IMR-90 (cell line): ENCODE data around the gene FERD3L. TPM values are rescaled to one million over a fixed set of nuclear protein-coding genes. Genes with fewer than 3 reads are reported as not detected.

Experiments used
- ATAC-seq: fragments of 200-7000 bp; cut with Tn5 transposase; 2 replicates; pipeline ENCODE4 v1.9.1; 2020; ENCODE audit warnings: low read depth, mild to moderate bottlenecking, moderate library complexity
- BruUV-seq: library from RNA; stranded (reverse); fragments of 400-500 nt; replicated peaks from 2 replicates; lab custom pipeline; 2021; lab: Mats Ljungman, UMichigan
- CTCF ChIA-PET: fragments of 300-600 bp; formaldehyde crosslinking; extraction: SDS; loops from one replicate; lab custom pipeline; 2021; ENCODE audit warnings: antibody characterized with exemption; lab: Yijun Ruan, JAX
- POLR2A ChIA-PET: fragments of 300-600 bp; sonication (Branson Sonifier 250); formaldehyde crosslinking; loops from one replicate; lab custom pipeline; 2022; ENCODE audit warnings: antibody characterized with exemption; ENCODE audit not compliant: unreplicated experiment; lab: Charles Lee
- DNase-seq: peaks from one replicate; pipeline ENCODE4 v3.0.0; 2013
- H2AFZ ChIP-seq: replicated peaks from 2 replicates; pipeline ENCODE3; 2013; ENCODE audit warnings: low read length, mild to moderate bottlenecking; ENCODE audit not compliant: poor library complexity
- H2AK5ac ChIP-seq: 2 replicates; pipeline ENCODE4 v1.6.1; 2013; ENCODE audit warnings: low read depth, low read length, inconsistent platforms
- H2AK9ac ChIP-seq: replicated peaks from 2 replicates; pipeline ENCODE3; 2013; ENCODE audit warnings: mild to moderate bottlenecking, low read depth, low read length, moderate library complexity; ENCODE audit not compliant: poor library complexity
- H2BK120ac ChIP-seq: 2 replicates; pipeline ENCODE4 v1.6.1; 2013; ENCODE audit warnings: low read depth, low read length, inconsistent platforms
- H2BK15ac ChIP-seq: 3 replicates; pipeline ENCODE4 v1.6.1; 2013; ENCODE audit warnings: low read depth, low read length, inconsistent platforms
- H2BK20ac ChIP-seq: 2 replicates; pipeline ENCODE4 v1.6.1; 2013; ENCODE audit warnings: low read depth, mild to moderate bottlenecking, inconsistent platforms, low read length, moderate library complexity
- H2BK5ac ChIP-seq: 2 replicates; pipeline ENCODE4 v1.6.1; 2013; ENCODE audit warnings: mild to moderate bottlenecking, low read depth, low read length, inconsistent platforms; ENCODE audit not compliant: poor library complexity, severe bottlenecking
- H3K14ac ChIP-seq: replicated peaks from 2 replicates; pipeline ENCODE4 v1.6.1; 2013; ENCODE audit warnings: low read depth, low read length, inconsistent platforms
- H3K18ac ChIP-seq: 2 replicates; pipeline ENCODE4 v1.6.1; 2013; ENCODE audit warnings: low read depth, low read length, control low read depth
- H3K23ac ChIP-seq: 2 replicates; pipeline ENCODE4 v1.6.1; 2013; ENCODE audit warnings: low read depth, low read length, inconsistent platforms
- H3K27ac ChIP-seq: 2 replicates; pipeline ENCODE4 v1.5.1; 2013; ENCODE audit warnings: mild to moderate bottlenecking, control low read depth, low read length; ENCODE audit not compliant: insufficient read depth
- H3K27me3 ChIP-seq: 2 replicates; pipeline ENCODE4 v1.6.1; 2013; ENCODE audit warnings: low read length; ENCODE audit not compliant: control insufficient read depth, insufficient read depth
- H3K36me3 ChIP-seq: 2 replicates; pipeline ENCODE4 v1.6.1; 2013; ENCODE audit warnings: low read length, mixed read lengths; ENCODE audit not compliant: control insufficient read depth, insufficient read depth
- H3K4ac ChIP-seq: 2 replicates; pipeline ENCODE4 v1.6.1; 2013; ENCODE audit warnings: low read depth, low read length, inconsistent platforms
- H3K4me1 ChIP-seq: 2 replicates; pipeline ENCODE4 v1.6.1; 2013; ENCODE audit warnings: low read length, mixed read lengths; ENCODE audit not compliant: control insufficient read depth, insufficient read depth
- H3K4me2 ChIP-seq: 2 replicates; pipeline ENCODE4 v1.6.1; 2013; ENCODE audit warnings: low read depth, mild to moderate bottlenecking, control low read depth, low read length, moderate library complexity
- H3K4me3 ChIP-seq: 2 replicates; pipeline ENCODE4 v1.5.1; 2013; ENCODE audit warnings: low read depth, mild to moderate bottlenecking, control low read depth, low read length, moderate library complexity; ENCODE audit not compliant: insufficient read depth
- H3K56ac ChIP-seq: 2 replicates; pipeline ENCODE4 v1.6.1; 2013; ENCODE audit warnings: low read length, inconsistent platforms; ENCODE audit not compliant: insufficient read depth; ENCODE audit errors: extremely low read depth
- H3K79me1 ChIP-seq, 2 experiments: 2 replicates each; pipeline ENCODE4 v1.6.1; 2013; ENCODE audit warnings: low read length in 2 of 2, inconsistent platforms in 1 of 2, low read depth in 1 of 2
- H3K9ac ChIP-seq: 2 replicates; pipeline ENCODE4 v1.6.1; 2013; ENCODE audit warnings: low read depth, low read length, control low read depth
- H3K9me1 ChIP-seq: 2 replicates; pipeline ENCODE4 v1.6.1; 2013; ENCODE audit warnings: low read length, inconsistent platforms; ENCODE audit not compliant: insufficient read depth
- H3K9me3 ChIP-seq: 2 replicates; pipeline ENCODE4 v1.6.1; 2013; ENCODE audit warnings: low read length; ENCODE audit not compliant: control insufficient read depth, insufficient read depth
- H4K20me1 ChIP-seq: 2 replicates; pipeline ENCODE4 v1.6.1; 2013; ENCODE audit warnings: low read length, inconsistent platforms; ENCODE audit not compliant: insufficient read depth
- H4K5ac ChIP-seq: 2 replicates; pipeline ENCODE4 v1.6.1; 2013; ENCODE audit warnings: mild to moderate bottlenecking, low read depth, low read length, control low read depth
- H4K8ac ChIP-seq, 2 experiments: 2 replicates each; pipeline ENCODE4 v1.6.1; 2013; ENCODE audit warnings: low read depth in 2 of 2, low read length in 2 of 2, control low read depth in 1 of 2, inconsistent platforms in 1 of 2
- H4K91ac ChIP-seq: 2 replicates; pipeline ENCODE4 v1.6.1; 2013; ENCODE audit warnings: low read depth, low read length, inconsistent platforms; ENCODE audit not compliant: insufficient read depth
- CEBPB ChIP-seq: IDR thresholded peaks from 2 replicates; pipeline ENCODE4 v1.6.1; 2012; ENCODE audit warnings: low read depth, low read length, improper control_type of control experiment
- MAZ ChIP-seq: IDR thresholded peaks from 2 replicates; pipeline ENCODE4 v1.6.1; 2012; ENCODE audit warnings: low read depth, mild to moderate bottlenecking, low read length, improper control_type of control experiment, moderate library complexity, borderline replicate concordance
- MXI1 ChIP-seq: IDR thresholded peaks from 2 replicates; pipeline ENCODE4 v1.6.1; 2012; ENCODE audit warnings: low read depth, mild to moderate bottlenecking, low read length, moderate library complexity, borderline replicate concordance
- POLR2A ChIP-seq: IDR thresholded peaks from 2 replicates; pipeline ENCODE4 v1.6.1; 2012; ENCODE audit warnings: mild to moderate bottlenecking, low read depth, low read length
- RAD21 ChIP-seq: IDR thresholded peaks from 2 replicates; pipeline ENCODE4 v1.6.1; 2012; ENCODE audit warnings: low read length, improper control_type of control experiment
- RCOR1 ChIP-seq: IDR thresholded peaks from 2 replicates; pipeline ENCODE4 v1.6.1; 2012; ENCODE audit warnings: mild to moderate bottlenecking, low read length, improper control_type of control experiment; ENCODE audit not compliant: insufficient replicate concordance
- RFX5 ChIP-seq: IDR thresholded peaks from 2 replicates; pipeline ENCODE4 v1.8.0; 2012; ENCODE audit warnings: low read depth, mild to moderate bottlenecking, low read length, moderate library complexity
- USF2 ChIP-seq: fragments of 150-350 bp; IDR thresholded peaks from 2 replicates; pipeline ENCODE4 v1.6.1; 2017; ENCODE audit warnings: mild to moderate bottlenecking, antibody characterized with exemption, low read length, low read depth
- WGBS, 2 experiments: methylation state at CpG; one replicate each; pipeline versions ENCODE4 v1.1.5 to v1.1.7; 2013; ENCODE audit warnings: missing lambda C conversion rate in 2 of 2; ENCODE audit not compliant: insufficient read length in 1 of 2; ENCODE audit errors: extremely low coverage in 2 of 2; 5-methylcytosine and 5-hydroxymethylcytosine counted together
- dilution Hi-C: fragments of 300-500 bp; cut with HindIII; formaldehyde crosslinking; loops from one replicate; pipeline ENCODE4 v1.14.3; 2018; ENCODE audit warnings: low sequenced_read_pairs; ENCODE audit not compliant: unreplicated experiment
- in situ Hi-C: fragments of 300-500 bp; cut with MboI; formaldehyde crosslinking; loops from 3 replicates; pipeline ENCODE4 v1.14.3; 2019; ENCODE audit warnings: low sequenced_read_pairs, inconsistent platforms, mixed read lengths
- intact Hi-C: fragments of 100-400 bp; cut with micrococcal nuclease; formaldehyde crosslinking; loops from 2 replicates; pipeline ENCODE4 v1.10.0; 2022
- polyA plus RNA-seq, 3 experiments: library from polyadenylated mRNA; depleted of rRNA; stranded (reverse); fragments of >200 nt; gene quantifications; 2 replicates each; pipeline ENCODE4 v1.2.3, GENCODE V29; 2012; ENCODE audit warnings: low replicate concordance in 1 of 3
- total RNA-seq: library from RNA; depleted of rRNA; stranded (reverse); fragments of >200 nt; gene quantifications from 2 replicates; pipeline ENCODE4 v1.2.3, GENCODE V29; 2012

The FERD3L gene
- total and polyA plus RNA-seq, 2 of the 4 experiments (the other 2 are of a cell fraction), result not detected

- Histone ChIP-seq H2AFZ (peak overlapping the region; percentile 78), H3K9me3 (peaks cover 13% of the 10 kb centered on the region), H3K27me3 (peaks cover 32% of the 10 kb centered on the region), H3K18ac (no peak overlapping the region), H3K79me1 (no peaks in the 10 kb centered on the region), H3K4ac (no peak overlapping the region), H3K56ac (no peak overlapping the region), H3K9ac (no peak overlapping the region), H3K23ac (no peak overlapping the region), H3K9me1 (no peaks in the 10 kb centered on the region), H4K8ac (no peak overlapping the region), H3K4me2 (peak overlapping the region; percentile 31; the same call in 1 of the 2 replicates), H2BK20ac (no peak overlapping the region), H4K91ac (no peak overlapping the region), H2AK5ac (no peak overlapping the region), H3K4me3 (no peak overlapping the region), H4K5ac (no peak overlapping the region), H2BK15ac (no peak overlapping the region), H2AK9ac (peak overlapping the region; percentile 10), H2BK5ac (no peak overlapping the region), H3K36me3 (no peaks in the 10 kb centered on the region), H3K4me1 (no peaks in the 10 kb centered on the region), H3K14ac (no peak overlapping the region), H3K27ac (no peak overlapping the region), H4K20me1 (no peaks in the 10 kb centered on the region), H2BK120ac (no peak overlapping the region)
- CTCF ChIA-PET, result interaction anchor here (1.8 kb wide), 1 partner anchor 11 kb away, joined by 8 read pairs; no protein-coding TSS in a partner anchor
- no peak for DNase-seq
- BruUV-seq, result no TSS peak
- dilution Hi-C loops, result no loop called here
- WGBS, 2 experiments, result 0% methylated on average over 1 of the region's 30 CpGs; no CpG with 5 or more reads in 1 of the 2 experiments
- TF ChIP-seq MAZ, result no peak
- TF ChIP-seq POLR2A, result no peak
- no peak for TF ChIP-seq MXI1
- TF ChIP-seq RAD21, result no peak
- TF ChIP-seq CEBPB, result no peak
- TF ChIP-seq RCOR1, result no peak
- no peak for TF ChIP-seq USF2
- no peak for TF ChIP-seq RFX5
- in situ Hi-C loops, result no loop called here
- intact Hi-C loops, result no loop called here
- POLR2A ChIA-PET, result no interaction called here
- no peak for ATAC-seq
Measured at GRCh38 chr7:19143881-19144574, 1.2 kb downstream of the FERD3L start.
